ENCODE measurements around the gene TMEM222. TPM values are rescaled to one million over a fixed set of nuclear protein-coding genes. Genes with fewer than 3 reads are reported as not detected.

TMEM222 gene
- total and polyA plus RNA-seq, 2 of the 4 experiments (the other 2 are of a cell fraction): 19.9 to 54.1 TPM

DNA sequence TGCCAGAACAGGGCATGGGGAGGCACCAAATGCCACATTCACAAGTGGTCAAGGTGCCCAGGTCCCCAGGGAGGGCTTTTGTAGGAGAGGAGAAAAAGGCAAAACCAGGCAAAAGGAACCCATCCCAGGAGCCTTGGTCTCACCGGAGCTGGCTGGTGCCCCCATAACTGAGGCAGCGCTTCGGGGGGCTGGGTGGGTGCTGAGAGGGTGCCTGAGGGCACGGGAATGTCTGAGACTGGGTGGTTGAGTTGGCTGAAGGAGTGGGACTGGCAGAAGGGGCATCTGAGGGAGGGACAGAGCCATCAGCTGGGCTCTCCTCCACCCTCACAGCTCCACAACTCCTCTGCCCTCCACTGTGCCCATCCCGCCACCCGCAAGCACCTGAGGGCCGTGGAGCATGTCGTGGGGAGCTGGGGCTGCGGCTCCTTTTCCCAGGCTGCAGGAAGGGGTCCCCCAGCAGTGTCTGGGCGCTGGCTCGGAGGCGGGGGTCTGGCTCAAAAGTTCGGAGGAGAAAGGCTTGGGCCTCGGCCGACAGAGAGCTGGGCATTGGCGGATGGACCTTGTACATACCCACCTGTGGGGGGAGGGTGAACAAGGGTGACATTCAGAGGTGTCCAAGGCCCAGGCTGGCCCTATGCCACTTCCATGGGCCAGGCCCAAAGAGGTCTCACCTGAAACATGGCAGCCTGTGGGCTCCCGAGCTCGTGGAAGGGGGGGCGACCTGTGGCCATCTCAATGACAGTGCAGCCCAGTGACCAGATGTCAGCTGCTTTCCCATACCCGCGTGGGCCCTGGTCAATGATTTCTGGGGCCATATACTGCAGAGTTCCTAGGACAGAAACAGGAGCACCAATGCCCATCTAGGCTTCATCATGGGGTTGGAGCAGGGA is 36.3 kb downstream of the TMEM222 start:
- Histone ChIP-seq H3K4me2 (ENCODE audit: low read depth, low read length) (no peak overlapping the region), H2BK15ac (ENCODE audit: low read depth, low read length) (no peak overlapping the region), H3K27me3 (ENCODE audit: control insufficient read depth, insufficient read depth, low read length) (no peaks in the 10 kb centered on the region), H3K9ac (ENCODE audit: low read depth, low read length) (no peak overlapping the region), H3K18ac (ENCODE audit: low read depth, low read length) (no peak overlapping the region), H4K20me1 (ENCODE audit: insufficient read depth, low read length) (no peaks in the 10 kb centered on the region), H3K79me1 (ENCODE audit: low read depth in 1 of 2, low read length in 2 of 2) (no peaks in the 10 kb centered on the region), H3K9me3 (ENCODE audit: control insufficient read depth, insufficient read depth, low read length) (no peaks in the 10 kb centered on the region), H3K4me3 (ENCODE audit: insufficient read depth, low read depth, low read length) (no peak overlapping the region), H2BK120ac (ENCODE audit: low read depth, low read length) (no peak overlapping the region), H2AFZ (replicated peaks; ENCODE audit: low read length, poor library complexity) (no peak overlapping the region), H4K91ac (ENCODE audit: insufficient read depth, low read depth, low read length) (no peak overlapping the region), H3K36me3 (ENCODE audit: control insufficient read depth, insufficient read depth, low read length) (peaks cover 49% of the 10 kb centered on the region), H3K23ac (ENCODE audit: low read depth, low read length) (no peak overlapping the region), H4K8ac (ENCODE audit: low read depth in 2 of 2, low read length in 2 of 2) (no peak overlapping the region), H2BK20ac (ENCODE audit: low read depth, low read length) (no peak overlapping the region), H2AK9ac (replicated peaks; ENCODE audit: low read depth, low read length, poor library complexity) (peak overlapping the region; percentile 55), H3K27ac (ENCODE audit: insufficient read depth, low read length) (no peak overlapping the region), H3K4me1 (ENCODE audit: control insufficient read depth, insufficient read depth, low read length) (no peaks in the 10 kb centered on the region), H4K5ac (ENCODE audit: low read depth, low read length) (no peak overlapping the region), H3K9me1 (ENCODE audit: insufficient read depth, low read length) (no peaks in the 10 kb centered on the region), H2AK5ac (ENCODE audit: low read depth, low read length) (no peak overlapping the region), H3K4ac (ENCODE audit: low read depth, low read length) (no peak overlapping the region), H3K56ac (ENCODE audit: extremely low read depth, insufficient read depth, low read length) (no peak overlapping the region), H3K14ac (replicated peaks; ENCODE audit: low read depth, low read length) (no peak overlapping the region), H2BK5ac (ENCODE audit: low read depth, low read length, poor library complexity, severe bottlenecking) (no peak overlapping the region)
- TF ChIP-seq, protein P1, sequence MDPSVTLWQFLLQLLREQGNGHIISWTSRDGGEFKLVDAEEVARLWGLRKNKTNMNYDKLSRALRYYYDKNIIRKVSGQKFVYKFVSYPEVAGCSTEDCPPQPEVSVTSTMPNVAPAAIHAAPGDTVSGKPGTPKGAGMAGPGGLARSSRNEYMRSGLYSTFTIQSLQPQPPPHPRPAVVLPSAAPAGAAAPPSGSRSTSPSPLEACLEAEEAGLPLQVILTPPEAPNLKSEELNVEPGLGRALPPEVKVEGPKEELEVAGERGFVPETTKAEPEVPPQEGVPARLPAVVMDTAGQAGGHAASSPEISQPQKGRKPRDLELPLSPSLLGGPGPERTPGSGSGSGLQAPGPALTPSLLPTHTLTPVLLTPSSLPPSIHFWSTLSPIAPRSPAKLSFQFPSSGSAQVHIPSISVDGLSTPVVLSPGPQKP (IDR thresholded peaks at IDR 0.05; ENCODE audit: borderline replicate concordance, low read depth, low read length): no peak
- TF ChIP-seq MAZ (IDR thresholded peaks at IDR 0.05; ENCODE audit: borderline replicate concordance, low read depth, low read length) (no peak), MXI1 (IDR thresholded peaks at IDR 0.05; ENCODE audit: borderline replicate concordance, low read depth, low read length) (no peak), CTCF (conservative IDR thresholded peaks at IDR 0.05; ENCODE audit: low read depth, low read length) (no peak), POLR2A (IDR thresholded peaks at IDR 0.05; ENCODE audit: low read depth, low read length) (no peak), FOS (IDR thresholded peaks at IDR 0.05; ENCODE audit: low read depth, low read length) (no peak), RAD21 (IDR thresholded peaks at IDR 0.05; ENCODE audit: low read length) (no peak), BHLHE40 (IDR thresholded peaks at IDR 0.05; ENCODE audit: low read depth, low read length) (no peak), CHD1 (IDR thresholded peaks at IDR 0.05; ENCODE audit: low read depth, low read length) (no peak)
- no TSS peak for BruUV-seq (replicated peaks)
- ChIA-PET CTCF (interaction anchor here (0.6 to 1.6 kb wide), 5 partner anchors 26 to 755 kb away, joined by 3 to 7 read pairs (median 6); no protein-coding TSS in a partner anchor), POLR2A (ENCODE audit: unreplicated experiment) (no interaction called here)
- DNase-seq (no peak), ATAC-seq (ENCODE audit: low read depth) (no peak)
- dilution Hi-C loops (cut with HindIII; ENCODE audit: low sequenced_read_pairs, unreplicated experiment) (no loop called here), intact Hi-C loops (cut with micrococcal nuclease) (no loop called here), in situ Hi-C loops (cut with MboI; ENCODE audit: low sequenced_read_pairs) (no loop called here)
- 99% methylated on average over 10 of the region's 21 CpGs; no CpG with 5 or more reads in 1 of the 2 experiments for WGBS, 2 experiments (ENCODE audit: extremely low coverage in 2 of 2, insufficient read length in 1 of 2)

All from IMR-90 (cell line).